ENCODE results near the gene RELN. TPM values are rescaled to one million over a fixed set of nuclear protein-coding genes. Genes with fewer than 3 reads are reported as not detected.

Gene RELN
- total RNA-seq, 2 experiments from 2014 or later = not detected

GRCh38 chr7:103735377-103735776 is 254.1 kb downstream of the RELN start:
- Mint-ChIP-seq H3K9me3 (peaks cover 2% of the 10 kb centered on the region), H3K4me3 (no peak overlapping the region), H3K27me3 (peaks cover 6% of the 10 kb centered on the region), H3K4me1 (ENCODE audit: low read depth) (no peaks in the 10 kb centered on the region), H3K36me3 (ENCODE audit: low read depth) (no peaks in the 10 kb centered on the region), H3K27ac (no peak overlapping the region)
- intact Hi-C loops (cut with DNase I, micrococcal nuclease) = no loop called here
- Histone ChIP-seq H3K27me3 (ENCODE audit: control insufficient read depth in 1 of 2, insufficient read depth in 2 of 2, low read length in 2 of 2) (no peaks in the 10 kb centered on the region), H3K4me1 (ENCODE audit: insufficient read depth, low read length) (no peaks in the 10 kb centered on the region), H3K36me3 (ENCODE audit: insufficient read depth, low read length) (no peaks in the 10 kb centered on the region), H3K9me3 (ENCODE audit: control insufficient read depth in 1 of 2, insufficient read depth in 1 of 2, low read length in 2 of 2) (no peaks in the 10 kb centered on the region), H3K27ac (ENCODE audit: low read depth in 1 of 2, low read length in 2 of 2) (no peak overlapping the region), H3K4me3 (ENCODE audit: low read length) (no peak overlapping the region)
- POLR2A ChIA-PET = no interaction called here
- CTCF ChIA-PET = interaction anchor here (0.5 kb wide), 1 partner anchor 121 kb away, joined by 4 read pairs; no protein-coding TSS in a partner anchor
- no peak for ATAC-seq (ENCODE audit: poor library complexity)
- TF ChIP-seq CTCF (IDR thresholded peaks at IDR 0.05) = no peak
- DNase-seq = no peak

GRCh38 chr7:103731169-103731568 is 258.3 kb downstream of the RELN start:
- H3K9me3 Mint-ChIP-seq = no peaks in the 10 kb centered on the region
- Histone ChIP-seq H3K9me3 (ENCODE audit: control insufficient read depth in 1 of 2, insufficient read depth in 1 of 2, low read length in 2 of 2) (no peaks in the 10 kb centered on the region), H3K27ac (ENCODE audit: low read depth in 1 of 2, low read length in 2 of 2) (no peak overlapping the region), H3K36me3 (ENCODE audit: insufficient read depth, low read length) (no peaks in the 10 kb centered on the region), H3K4me3 (ENCODE audit: low read length) (no peak overlapping the region), H3K4me1 (ENCODE audit: insufficient read depth, low read length) (no peaks in the 10 kb centered on the region), H3K27me3 (ENCODE audit: control insufficient read depth in 1 of 2, insufficient read depth in 2 of 2, low read length in 2 of 2) (no peaks in the 10 kb centered on the region)
- DNase-seq = no peak
- no peaks in the 10 kb centered on the region for H3K27me3 Mint-ChIP-seq
- POLR2A ChIA-PET = no interaction called here
- H3K4me1 Mint-ChIP-seq (ENCODE audit: low read depth) = no peaks in the 10 kb centered on the region
- no peak for TF ChIP-seq CTCF (IDR thresholded peaks at IDR 0.05)
- intact Hi-C loops (cut with DNase I, micrococcal nuclease) = no loop called here
- no peak for ATAC-seq (ENCODE audit: poor library complexity)
- no peaks in the 10 kb centered on the region for H3K36me3 Mint-ChIP-seq (ENCODE audit: low read depth)
- CTCF ChIA-PET = no interaction called here
- H3K4me3 Mint-ChIP-seq = no peak overlapping the region
- H3K27ac Mint-ChIP-seq = no peak overlapping the region

GRCh38 chr7:103729026-103729425 is 260.4 kb downstream of the RELN start:
- H3K27me3 ChIP-seq (ENCODE audit: control insufficient read depth in 1 of 2, insufficient read depth in 2 of 2, low read length in 2 of 2) = no peaks in the 10 kb centered on the region
- H3K27ac Mint-ChIP-seq = no peak overlapping the region
- H3K4me1 ChIP-seq (ENCODE audit: insufficient read depth, low read length) = no peaks in the 10 kb centered on the region
- no peak overlapping the region for H3K4me3 ChIP-seq (ENCODE audit: low read length)
- no peaks in the 10 kb centered on the region for H3K27me3 Mint-ChIP-seq
- ATAC-seq (ENCODE audit: poor library complexity) = no peak
- no peak overlapping the region for H3K4me3 Mint-ChIP-seq
- no peaks in the 10 kb centered on the region for H3K36me3 Mint-ChIP-seq (ENCODE audit: low read depth)
- POLR2A ChIA-PET = no interaction called here
- TF ChIP-seq CTCF (IDR thresholded peaks at IDR 0.05) = no peak
- H3K4me1 Mint-ChIP-seq (ENCODE audit: low read depth) = no peaks in the 10 kb centered on the region
- H3K36me3 ChIP-seq (ENCODE audit: insufficient read depth, low read length) = no peaks in the 10 kb centered on the region
- no peak overlapping the region for H3K27ac ChIP-seq (ENCODE audit: low read depth in 1 of 2, low read length in 2 of 2)
- H3K9me3 Mint-ChIP-seq = no peaks in the 10 kb centered on the region
- CTCF ChIA-PET = no interaction called here
- intact Hi-C loops (cut with DNase I, micrococcal nuclease) = no loop called here
- no peaks in the 10 kb centered on the region for H3K9me3 ChIP-seq (ENCODE audit: control insufficient read depth in 1 of 2, insufficient read depth in 1 of 2, low read length in 2 of 2)
- no peak for DNase-seq

All from CD4-positive, alpha-beta T cell (primary cell).